Measurements from ENCODE around the gene RECQL.
A peak's percentile ranks its signal among the peaks of the same experiment; 100 is the strongest.

The RECQL gene, protein sequence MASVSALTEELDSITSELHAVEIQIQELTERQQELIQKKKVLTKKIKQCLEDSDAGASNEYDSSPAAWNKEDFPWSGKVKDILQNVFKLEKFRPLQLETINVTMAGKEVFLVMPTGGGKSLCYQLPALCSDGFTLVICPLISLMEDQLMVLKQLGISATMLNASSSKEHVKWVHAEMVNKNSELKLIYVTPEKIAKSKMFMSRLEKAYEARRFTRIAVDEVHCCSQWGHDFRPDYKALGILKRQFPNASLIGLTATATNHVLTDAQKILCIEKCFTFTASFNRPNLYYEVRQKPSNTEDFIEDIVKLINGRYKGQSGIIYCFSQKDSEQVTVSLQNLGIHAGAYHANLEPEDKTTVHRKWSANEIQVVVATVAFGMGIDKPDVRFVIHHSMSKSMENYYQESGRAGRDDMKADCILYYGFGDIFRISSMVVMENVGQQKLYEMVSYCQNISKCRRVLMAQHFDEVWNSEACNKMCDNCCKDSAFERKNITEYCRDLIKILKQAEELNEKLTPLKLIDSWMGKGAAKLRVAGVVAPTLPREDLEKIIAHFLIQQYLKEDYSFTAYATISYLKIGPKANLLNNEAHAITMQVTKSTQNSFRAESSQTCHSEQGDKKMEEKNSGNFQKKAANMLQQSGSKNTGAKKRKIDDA

GRCh38 chr12:21501258-21502163, at the start of gene RECQL, which contains the start of gene GOLT1B:
Gene RECQL, minus strand, starts transcription at chr12:21501635. Its CDS starts 2,065 bp downstream, at chr12:21499570.
Gene GOLT1B, plus strand, starts transcription at chr12:21501789. Its CDS starts 135 bp downstream, at chr12:21501924.
- DNase-seq (ENCODE audit: low spot score) = peak; percentile 97

DNA sequence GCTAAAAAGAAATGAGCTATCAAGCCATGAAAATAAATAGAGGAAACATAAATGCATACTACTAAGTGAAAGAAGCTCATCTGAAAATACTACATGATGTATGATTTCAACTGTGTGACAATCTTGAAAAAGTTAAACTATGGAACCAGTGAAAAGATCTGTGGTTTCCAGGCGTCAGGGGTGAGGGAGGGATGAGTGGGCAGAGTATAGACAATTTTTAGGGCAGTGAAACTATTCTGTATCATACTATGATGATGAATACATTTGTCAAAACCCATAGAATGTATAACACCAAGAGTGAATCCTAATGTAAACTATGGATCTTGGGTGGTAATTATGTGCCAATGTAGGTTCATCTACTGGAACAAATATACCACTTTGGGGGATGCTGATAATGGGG, 46.0 kb upstream of the RECQL start:
- no peak for DNase-seq (ENCODE audit: low spot score)

GRCh38 chr12:21546716-21547115, 45.3 kb upstream of the RECQL start:
- DNase-seq (ENCODE audit: low spot score) = no peak

DNA sequence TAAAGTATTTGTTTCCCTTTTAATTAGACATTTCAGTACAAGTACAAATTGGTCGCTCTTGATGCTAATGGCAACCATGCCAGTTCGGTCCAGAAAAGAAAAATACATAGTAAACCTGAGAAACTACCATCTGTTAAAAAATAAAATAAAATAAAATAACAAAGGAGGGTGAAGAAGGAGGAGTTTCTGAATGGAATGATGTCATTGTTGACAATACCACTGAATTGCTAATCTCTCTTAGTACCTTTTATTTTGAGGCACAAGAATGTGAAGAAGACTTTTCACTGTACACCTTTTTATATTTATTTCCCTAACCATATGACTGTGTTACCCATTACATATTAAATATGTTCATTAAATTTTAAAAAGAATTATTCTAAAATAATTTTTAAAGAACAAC, 44.1 kb upstream of the RECQL start:
- DNase-seq (ENCODE audit: low spot score) = no peak

GRCh38 chr12:21543151-21543550, 41.7 kb upstream of the RECQL start:
- DNase-seq (ENCODE audit: low spot score) = no peak

DNA sequence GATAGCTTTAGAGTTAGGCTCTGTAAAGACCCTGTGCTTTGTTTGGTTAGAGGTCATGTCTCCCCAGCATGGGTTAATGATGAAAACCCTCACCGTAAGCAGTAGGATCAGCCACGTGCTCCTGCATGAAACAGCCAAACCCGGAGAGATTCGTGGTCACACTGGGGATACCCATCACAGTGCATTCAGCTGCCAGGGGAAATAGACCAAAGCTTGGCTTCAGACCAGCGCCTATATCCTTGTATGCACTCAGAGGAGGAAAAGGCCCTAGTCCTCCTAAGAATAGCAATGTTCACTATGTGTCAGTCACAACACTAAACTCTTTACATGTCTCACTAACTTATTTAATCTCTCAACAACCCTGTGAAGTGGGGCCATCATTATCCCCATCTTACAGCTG, 41.0 kb upstream of the RECQL start:
- no peak for DNase-seq (ENCODE audit: low spot score)

DNA sequence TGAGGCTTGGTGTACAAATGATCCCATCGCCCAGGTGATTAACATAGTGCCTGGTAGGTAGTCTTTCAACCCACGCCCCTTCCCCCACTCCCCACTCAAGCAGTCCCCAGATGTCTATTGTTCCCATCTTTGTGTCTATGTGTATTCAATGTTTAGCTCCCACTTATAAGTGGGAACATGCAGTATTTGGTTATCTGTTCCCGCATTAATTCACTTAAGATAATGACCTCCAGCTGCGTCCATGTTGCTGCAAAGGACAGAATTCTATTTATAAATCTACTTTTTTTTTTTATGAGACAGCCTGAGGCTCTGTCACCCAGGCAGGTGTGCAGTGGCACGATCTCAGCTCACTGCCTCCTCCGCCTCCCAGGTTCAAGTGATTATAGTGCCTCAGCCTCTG, 40.3 kb upstream of the RECQL start:
- DNase-seq (ENCODE audit: low spot score) = no peak

- no peak for DNase-seq (ENCODE audit: low spot score)
These were observed 38.4 kb upstream of the RECQL start for GRCh38 chr12:21539797-21540196.

DNA sequence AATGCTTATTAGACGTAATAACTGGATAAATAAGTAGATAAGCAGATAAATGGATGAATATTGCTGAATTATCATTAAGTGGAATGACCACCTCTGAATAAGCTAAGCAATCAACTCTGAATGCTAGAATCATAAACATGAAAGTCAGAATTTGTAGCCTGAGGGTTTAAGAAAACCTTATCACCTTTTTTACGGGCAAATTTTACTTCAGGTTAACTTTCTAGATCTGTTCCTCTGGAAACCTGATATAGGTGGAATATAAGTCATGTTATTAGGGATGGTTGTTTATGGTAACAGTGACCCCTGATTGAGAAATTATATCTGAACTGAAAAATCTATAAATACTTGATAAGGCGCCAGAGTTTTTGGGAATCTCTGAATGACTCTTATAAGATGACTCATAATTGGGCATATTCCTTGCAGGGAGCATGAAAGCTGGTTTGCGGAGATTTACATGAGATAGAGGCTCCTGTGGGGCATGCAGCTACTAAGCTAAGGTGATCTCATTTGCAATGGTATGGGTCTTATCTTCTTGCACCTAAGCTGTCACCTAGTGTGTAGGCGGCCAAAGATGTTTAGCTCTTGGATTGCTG, 36.7 kb upstream of the RECQL start:
- DNase-seq (ENCODE audit: low spot score) = no peak

DNA sequence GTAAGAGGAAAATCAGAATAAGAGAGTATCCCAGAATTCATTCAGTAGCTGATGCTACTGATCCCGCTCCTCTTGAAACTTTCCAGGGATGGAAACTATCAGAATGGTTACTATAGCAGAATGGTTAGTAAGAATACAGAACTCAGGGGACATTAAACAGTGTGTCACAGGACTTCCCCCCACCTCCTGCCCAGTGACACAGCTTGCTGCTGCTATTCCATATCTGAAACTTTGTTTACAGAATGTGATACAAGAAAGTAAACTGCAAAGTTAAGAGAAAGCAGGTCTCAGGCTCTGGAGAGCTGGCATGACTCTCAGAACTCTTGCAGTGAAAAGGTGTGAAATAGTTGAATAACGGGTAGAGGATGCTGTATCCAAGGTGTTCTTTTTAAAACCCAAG, 28.0 kb upstream of the RECQL start:
- DNase-seq (ENCODE audit: low spot score) = no peak

DNA sequence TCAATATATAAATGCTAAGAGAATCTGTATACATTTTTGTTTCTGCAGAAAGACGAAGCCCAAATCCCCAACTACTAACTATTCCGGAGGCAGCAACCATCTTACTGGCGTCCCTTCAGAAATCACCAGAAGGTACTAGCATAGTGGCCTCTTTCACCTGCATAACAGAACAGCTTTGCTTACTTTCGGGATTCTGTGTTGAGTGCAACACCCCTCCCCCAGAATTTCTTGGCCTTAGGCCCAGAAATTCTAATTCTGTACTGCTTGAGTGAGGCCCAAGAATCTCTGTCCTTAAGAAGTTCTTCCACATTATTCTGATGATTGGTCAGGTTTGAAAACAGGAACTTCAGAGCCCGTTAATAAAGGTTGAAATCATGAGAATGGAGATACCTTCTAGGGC, 27.5 kb upstream of the RECQL start:
- no peak for DNase-seq (ENCODE audit: low spot score)

GRCh38 chr12:21527451-21528180, 26.2 kb upstream of the RECQL start:
- DNase-seq (ENCODE audit: low spot score) = peak; percentile 15

DNA sequence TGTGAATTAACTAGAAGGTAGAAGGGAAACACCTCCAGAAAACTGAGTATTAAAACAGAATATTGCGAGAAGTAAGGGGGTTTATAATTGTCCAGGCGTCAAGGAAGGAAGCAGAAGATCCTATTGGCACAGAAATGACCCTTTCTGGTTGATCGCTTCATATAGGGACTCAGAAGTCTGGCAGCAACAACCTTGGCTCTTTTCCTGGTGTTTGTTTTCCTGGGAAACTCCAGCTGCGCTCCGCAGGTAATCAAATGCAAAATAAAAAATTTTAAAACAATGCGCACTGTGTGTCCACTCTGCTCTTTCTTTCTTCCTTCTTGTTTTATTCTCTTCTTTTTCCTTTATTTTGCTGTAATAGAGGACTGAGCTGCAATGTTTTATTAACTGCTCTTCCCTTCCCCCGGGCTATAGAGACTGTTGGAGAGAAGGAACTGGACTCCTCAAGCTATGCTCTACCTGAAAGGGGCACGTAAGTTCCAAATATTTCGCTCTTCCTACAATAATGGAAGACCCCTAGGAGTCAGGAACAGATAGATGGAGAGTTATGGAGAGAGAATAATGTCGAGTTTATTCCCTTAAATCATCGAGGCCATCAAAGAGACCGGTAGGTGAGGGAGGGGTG, 25.4 kb upstream of the RECQL start:
- no peak for DNase-seq (ENCODE audit: low spot score)

GRCh38 chr12:21526053-21526452, 24.6 kb upstream of the RECQL start, which contains the start of gene SPX:
Gene SPX, plus strand, starts transcription at chr12:21526296. Its CDS starts 177 bp downstream, at chr12:21526473.
- no peak for DNase-seq (ENCODE audit: low spot score)

DNA sequence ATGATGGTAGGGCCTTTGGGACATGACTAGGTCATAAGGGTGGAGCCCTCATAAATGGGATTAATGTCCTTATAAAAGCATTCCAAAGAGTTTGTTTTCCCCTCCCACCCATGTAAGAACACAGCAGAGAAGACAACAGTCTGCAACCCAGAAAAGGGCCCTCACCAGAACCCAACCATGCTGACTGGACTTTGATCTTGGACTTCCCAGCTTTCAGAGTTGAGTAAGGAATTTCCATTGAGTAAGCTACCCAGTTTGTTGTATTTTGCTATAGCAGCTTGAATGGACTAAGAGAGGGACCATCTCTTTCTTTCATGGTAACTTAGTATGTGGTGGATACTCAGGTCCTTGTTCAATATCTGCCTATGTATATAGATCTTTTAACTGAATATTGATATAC, 21.7 kb upstream of the RECQL start:
- no peak for DNase-seq (ENCODE audit: low spot score)

GRCh38 chr12:21521541-21521940, 20.1 kb upstream of the RECQL start:
- DNase-seq (ENCODE audit: low spot score) = no peak

DNA sequence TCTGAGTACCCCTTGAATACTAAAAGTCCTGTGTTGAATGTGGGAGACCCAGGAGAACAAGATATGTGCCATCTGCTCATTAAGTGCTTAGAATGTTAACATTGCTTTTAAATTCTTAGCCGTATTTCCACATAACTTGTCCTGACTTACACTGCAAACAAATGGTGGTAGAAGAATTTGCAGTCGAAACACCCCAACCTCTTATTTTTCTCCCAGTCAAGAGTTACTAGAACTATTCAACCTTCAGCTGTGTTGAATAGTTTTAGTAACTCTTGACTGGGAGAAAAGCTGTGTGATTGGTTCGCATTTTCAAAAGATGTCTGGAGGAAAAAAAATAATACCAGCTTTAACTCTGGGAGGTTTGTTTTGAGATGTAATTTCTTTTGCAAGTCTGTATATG, 17.0 kb upstream of the RECQL start:
- DNase-seq (ENCODE audit: low spot score) = no peak

- peak; percentile 56 for DNase-seq (ENCODE audit: low spot score)
These were observed 14.8 kb upstream of the RECQL start for GRCh38 chr12:21516281-21516680.

GRCh38 chr12:21509768-21510167, 8.3 kb upstream of the RECQL start:
- DNase-seq (ENCODE audit: low spot score) = no peak

- DNase-seq (ENCODE audit: low spot score) = no peak
These were observed 6.4 kb upstream of the RECQL start for GRCh38 chr12:21507849-21508248.

DNA sequence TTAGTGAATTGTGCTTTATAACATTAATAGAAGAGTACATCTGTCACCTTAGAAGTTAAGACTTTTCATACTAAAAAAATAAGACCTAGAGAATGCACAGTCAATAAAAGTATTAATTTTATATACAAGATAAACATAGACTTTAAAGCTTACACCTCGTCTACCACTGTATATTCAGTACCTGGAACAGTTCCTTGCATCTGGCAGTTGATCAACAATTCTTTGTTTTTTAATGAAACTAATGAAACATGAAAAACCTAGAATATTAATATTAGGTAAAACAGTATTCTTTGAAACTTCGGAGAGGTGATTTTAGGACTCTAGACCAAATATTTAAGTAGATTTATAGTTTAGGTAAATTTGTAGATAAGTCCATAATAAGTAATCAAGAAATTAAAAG, 4.5 kb upstream of the RECQL start:
- DNase-seq (ENCODE audit: low spot score) = no peak
